Measurements from ENCODE around the gene PDE4A. TPM values are rescaled to one million over a fixed set of nuclear protein-coding genes. Genes with fewer than 3 reads are reported as not detected.

Gene PDE4A
- total RNA-seq, 4 donors from 2014 or later = 0.87 to 7.1 (median 2.3) TPM

DNA sequence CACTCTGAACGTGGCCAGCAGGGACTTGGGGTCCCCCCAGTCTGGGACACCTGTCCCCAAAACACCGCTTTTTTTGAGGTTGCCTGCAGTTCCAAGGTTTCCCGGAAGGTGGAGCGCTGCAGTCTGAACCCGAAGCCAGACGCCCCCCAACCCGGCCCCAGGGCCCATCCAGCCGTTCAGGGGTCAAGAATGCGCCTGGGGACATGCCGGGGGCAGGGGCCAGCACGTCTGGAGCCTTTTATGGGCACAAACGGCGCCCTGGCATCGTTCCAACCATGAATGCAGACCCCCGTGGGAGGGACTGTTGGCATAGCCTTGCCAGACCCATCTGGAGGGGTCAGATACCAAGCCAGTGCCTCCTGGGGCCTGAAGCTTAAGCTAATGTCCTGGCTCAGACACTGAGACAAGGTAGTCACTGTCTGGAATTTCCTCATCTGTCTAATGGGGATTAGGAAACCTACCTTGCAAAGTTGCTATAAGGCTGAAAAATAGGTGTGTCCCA is 90.0 kb downstream of the PDE4A start:
- DNase-seq = no peak
- H3K9me3 ChIP-seq = no peaks in the 10 kb centered on the region
- H3K4me1 ChIP-seq = peaks cover 17 to 72% (median 18%) of the 10 kb centered on the region in 3 donors
- TF ChIP-seq, protein P1, sequence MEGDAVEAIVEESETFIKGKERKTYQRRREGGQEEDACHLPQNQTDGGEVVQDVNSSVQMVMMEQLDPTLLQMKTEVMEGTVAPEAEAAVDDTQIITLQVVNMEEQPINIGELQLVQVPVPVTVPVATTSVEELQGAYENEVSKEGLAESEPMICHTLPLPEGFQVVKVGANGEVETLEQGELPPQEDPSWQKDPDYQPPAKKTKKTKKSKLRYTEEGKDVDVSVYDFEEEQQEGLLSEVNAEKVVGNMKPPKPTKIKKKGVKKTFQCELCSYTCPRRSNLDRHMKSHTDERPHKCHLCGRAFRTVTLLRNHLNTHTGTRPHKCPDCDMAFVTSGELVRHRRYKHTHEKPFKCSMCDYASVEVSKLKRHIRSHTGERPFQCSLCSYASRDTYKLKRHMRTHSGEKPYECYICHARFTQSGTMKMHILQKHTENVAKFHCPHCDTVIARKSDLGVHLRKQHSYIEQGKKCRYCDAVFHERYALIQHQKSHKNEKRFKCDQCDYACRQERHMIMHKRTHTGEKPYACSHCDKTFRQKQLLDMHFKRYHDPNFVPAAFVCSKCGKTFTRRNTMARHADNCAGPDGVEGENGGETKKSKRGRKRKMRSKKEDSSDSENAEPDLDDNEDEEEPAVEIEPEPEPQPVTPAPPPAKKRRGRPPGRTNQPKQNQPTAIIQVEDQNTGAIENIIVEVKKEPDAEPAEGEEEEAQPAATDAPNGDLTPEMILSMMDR (IDR thresholded peaks at IDR 0.05) = peak in 5 of 6 experiments; percentile 29 to 59 (median 54)
- no peak for TF ChIP-seq POLR2A (IDR thresholded peaks at IDR 0.05)
- peaks cover 0 to 68% (median 2%) of the 10 kb centered on the region in 4 donors for H3K27me3 ChIP-seq
- peaks cover 0 to 19% (median 3%) of the 10 kb centered on the region in 3 donors for H3K36me3 ChIP-seq
- H3K4me3 ChIP-seq = no peak overlapping the region
- H3K27ac ChIP-seq = peak overlapping the region; percentile 56 to 76 (median 68)
- WGBS, 2 donors = 4% methylated on average over 5 of the region's 15 CpGs; no CpG with 5 or more reads in 1 of the 2 donors
- intact Hi-C loops (cut with DNase I) = loop anchor here (5.0 kb wide), 1 partner anchor 42 kb away; no protein-coding TSS in a partner anchor

DNA sequence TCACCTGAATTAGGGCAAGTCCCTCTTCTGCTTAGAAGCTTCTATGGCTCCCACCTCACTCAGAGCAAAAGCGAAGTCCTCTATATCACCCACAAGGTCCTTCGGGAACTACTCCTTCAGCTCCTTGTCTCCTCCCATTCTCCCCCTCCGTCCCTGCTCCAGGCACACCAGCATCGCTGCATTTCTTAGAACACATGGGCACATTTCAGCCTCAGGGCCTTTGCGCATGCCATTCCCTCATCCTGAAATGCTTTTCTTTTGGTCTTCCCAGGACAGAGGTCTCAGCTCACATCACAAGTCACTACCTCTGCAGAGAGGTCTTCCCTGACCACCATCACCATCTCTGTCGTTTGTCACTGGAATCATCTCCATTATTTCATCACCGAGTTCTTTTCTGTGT is 92.9 kb downstream of the PDE4A start:
- Histone ChIP-seq H3K36me3 (peaks cover 0 to 19% (median 3%) of the 10 kb centered on the region in 3 donors), H3K4me3 (no peak overlapping the region), H3K27ac (no peak overlapping the region), H3K9me3 (no peaks in the 10 kb centered on the region), H3K27me3 (peaks cover 0 to 92% (median 8%) of the 10 kb centered on the region in 4 donors), H3K4me1 (peaks cover 30 to 93% (median 31%) of the 10 kb centered on the region in 3 donors)
- DNase-seq = no peak
- 71 to 79% methylated on average over 7 of the region's 7 CpGs for WGBS, 2 donors
- no peak for TF ChIP-seq POLR2A (IDR thresholded peaks at IDR 0.05)
- TF ChIP-seq, protein P1 (IDR thresholded peaks at IDR 0.05) = no peak
- intact Hi-C loops (cut with DNase I) = loop anchor here (5.0 kb wide), 1 partner anchor 39 kb away; no protein-coding TSS in a partner anchor

DNA sequence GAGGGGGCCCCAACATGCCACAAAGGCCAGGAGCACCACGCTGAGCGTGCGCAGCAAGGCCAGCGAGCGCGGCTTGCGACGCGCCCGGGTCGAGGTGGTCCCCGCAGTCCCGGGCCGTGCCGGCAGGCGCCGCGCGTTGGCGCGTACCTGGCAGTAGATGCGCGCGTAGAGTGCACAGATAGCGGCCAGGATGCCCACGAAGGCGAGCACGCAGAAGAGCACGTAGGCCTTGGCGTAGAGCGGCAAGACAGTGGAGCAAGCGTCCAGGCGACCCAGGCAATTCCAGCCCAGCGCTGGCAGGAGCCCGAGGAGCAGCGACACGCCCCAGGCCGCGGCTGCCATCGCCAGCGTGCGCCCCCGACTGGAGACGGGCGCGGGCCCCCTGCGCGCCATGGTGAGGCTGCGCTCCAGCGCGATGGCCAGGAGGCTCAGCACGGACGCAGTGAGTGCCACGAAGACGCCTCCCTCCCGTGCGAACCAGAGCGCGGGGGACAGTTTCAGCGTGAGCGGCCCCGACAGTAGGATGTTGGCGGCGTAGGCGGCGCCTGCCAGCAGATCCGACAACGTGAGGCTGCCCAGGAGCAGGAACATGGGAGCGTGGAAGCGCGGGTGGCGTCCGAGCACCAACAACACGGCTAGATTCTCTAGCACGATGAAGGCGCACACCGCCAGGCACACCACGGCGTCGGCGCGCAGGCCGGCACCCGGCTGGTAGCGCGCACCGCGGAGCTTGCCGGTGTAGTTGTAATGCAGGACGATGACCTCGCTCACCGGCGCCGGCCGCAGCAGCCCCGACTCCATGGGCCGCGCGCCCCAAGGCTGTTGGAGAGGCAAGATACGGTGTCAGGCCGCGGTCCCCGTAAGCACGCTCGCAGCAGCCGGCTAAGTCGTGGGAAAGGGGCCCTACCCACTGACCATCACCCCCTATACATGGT is 94.1 kb downstream of the PDE4A start:
- DNase-seq = no peak
- TF ChIP-seq POLR2A (IDR thresholded peaks at IDR 0.05) = no peak
- TF ChIP-seq, protein P1 (IDR thresholded peaks at IDR 0.05) = no peak
- Histone ChIP-seq H3K27me3 (peaks cover 0 to 92% (median 10%) of the 10 kb centered on the region in 4 donors), H3K4me3 (peak overlapping the region in 3 of 4 donors; percentile 56 to 74 (median 66)), H3K36me3 (peaks cover 0 to 19% (median 3%) of the 10 kb centered on the region in 3 donors), H3K4me1 (peaks cover 42 to 97% (median 43%) of the 10 kb centered on the region in 3 donors), H3K27ac (peak overlapping the region in 3 of 4 donors; percentile 86 to 88 (median 86)), H3K9me3 (no peaks in the 10 kb centered on the region)
- intact Hi-C loops (cut with DNase I) = loop anchor here (5.0 kb wide), 1 partner anchor 38 kb away; no protein-coding TSS in a partner anchor
- 20 to 56% methylated on average over 6 to 24 of the region's 107 CpGs for WGBS, 2 donors

DNA sequence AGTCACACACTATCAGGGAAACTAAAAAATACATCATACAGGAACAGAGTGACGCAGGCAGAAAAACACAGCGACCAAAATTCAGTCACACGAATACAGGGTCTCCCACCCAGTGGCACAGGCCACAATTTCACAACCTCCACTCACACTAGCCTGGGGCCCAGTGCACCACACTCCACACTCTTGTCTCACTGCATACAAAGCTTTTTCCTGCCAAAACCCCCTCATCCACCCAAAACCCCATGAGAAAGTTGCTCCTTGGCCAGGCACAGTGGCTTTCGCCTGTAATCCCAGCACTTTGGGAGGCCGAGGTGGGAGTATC is 95.7 kb downstream of the PDE4A start:
- intact Hi-C loops (cut with DNase I) = no loop called here
- peak overlapping the region; percentile 52 to 74 (median 61) for H3K4me3 ChIP-seq
- peak overlapping the region; percentile 31 to 88 (median 86) for H3K27ac ChIP-seq
- H3K4me1 ChIP-seq = peaks cover 30 to 95% (median 36%) of the 10 kb centered on the region in 3 donors
- peaks cover 0 to 19% (median 3%) of the 10 kb centered on the region in 3 donors for H3K36me3 ChIP-seq
- H3K9me3 ChIP-seq = no peaks in the 10 kb centered on the region
- TF ChIP-seq POLR2A (IDR thresholded peaks at IDR 0.05) = no peak
- TF ChIP-seq, protein P1 (IDR thresholded peaks at IDR 0.05) = no peak
- DNase-seq = no peak
- 51 to 70% methylated on average over 5 of the region's 5 CpGs for whole genome bisulfite sequencing, 2 donors
- peaks cover 0 to 88% (median 10%) of the 10 kb centered on the region in 4 donors for H3K27me3 ChIP-seq
